Occipital lobe (tissue), 2 donors: Measurements from ENCODE around the gene FGF2. TPM values are rescaled to one million over a fixed set of nuclear protein-coding genes. Genes with fewer than 3 reads are reported as not detected.
"Not testable (repeated sequence)": the region's sequence is repeated elsewhere in the genome, so short reads cannot be mapped to it uniquely, and the experiment has no call there.

ENCODE experiments used
- DNase-seq: peaks from one replicate; lab custom pipeline; 2025; lab: John Stamatoyannopoulos, UW
- total RNA-seq: library from RNA; depleted of rRNA; stranded (reverse); fragments of >200 nt; gene quantifications from one replicate; pipeline ENCODE4 v1.2.3, GENCODE V29; 2014

Gene FGF2
- total RNA-seq, result 9.8 TPM

GRCh38 chr4:122826553-122827257 is at the start of gene FGF2:
Gene FGF2 (plus strand): TSS chr4:122826831. CDS start chr4:122827175, 344 bp downstream.
- peak; percentile 11 for DNase-seq

- DNase-seq, result no peak
Observed at GRCh38 chr4:122776916-122777315, 49.7 kb upstream of the FGF2 start.

DNA sequence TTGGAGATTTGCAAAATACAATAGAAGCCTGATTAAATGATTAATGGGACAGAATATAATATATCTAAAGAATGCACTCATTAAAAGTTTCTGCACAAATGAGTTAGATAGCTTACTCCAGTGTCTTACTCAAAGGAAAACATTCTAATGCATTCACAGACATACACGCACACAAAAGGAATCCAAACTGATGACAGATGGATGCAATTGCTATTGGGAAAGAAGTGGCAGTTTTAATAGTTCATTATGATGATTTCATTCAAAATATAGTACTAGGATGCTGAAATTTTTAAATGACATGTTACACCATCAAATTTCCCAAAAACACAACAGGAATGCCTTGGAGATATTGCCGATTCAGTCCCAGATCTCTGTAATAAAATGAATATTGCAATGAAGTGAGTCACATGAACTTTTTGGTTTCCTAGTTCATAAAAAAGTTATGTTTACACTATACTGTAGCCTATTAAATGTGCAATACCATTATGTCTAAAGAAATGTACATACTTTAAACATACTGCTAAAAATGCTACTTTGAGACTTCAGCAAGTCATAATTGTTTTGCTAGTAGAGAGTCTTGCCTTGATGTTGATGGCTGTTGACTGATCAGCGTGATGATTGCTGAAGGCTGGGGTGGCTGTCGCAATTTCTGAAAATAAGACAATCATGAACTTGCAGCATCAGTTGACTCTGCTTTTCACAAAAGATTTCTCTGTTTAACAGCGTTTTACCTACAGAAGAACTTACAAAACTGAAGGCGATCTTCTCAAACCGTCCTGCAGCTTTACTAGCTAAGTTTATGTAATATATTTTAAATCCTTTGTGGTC is 48.6 kb upstream of the FGF2 start:
- no peak for DNase-seq

DNA sequence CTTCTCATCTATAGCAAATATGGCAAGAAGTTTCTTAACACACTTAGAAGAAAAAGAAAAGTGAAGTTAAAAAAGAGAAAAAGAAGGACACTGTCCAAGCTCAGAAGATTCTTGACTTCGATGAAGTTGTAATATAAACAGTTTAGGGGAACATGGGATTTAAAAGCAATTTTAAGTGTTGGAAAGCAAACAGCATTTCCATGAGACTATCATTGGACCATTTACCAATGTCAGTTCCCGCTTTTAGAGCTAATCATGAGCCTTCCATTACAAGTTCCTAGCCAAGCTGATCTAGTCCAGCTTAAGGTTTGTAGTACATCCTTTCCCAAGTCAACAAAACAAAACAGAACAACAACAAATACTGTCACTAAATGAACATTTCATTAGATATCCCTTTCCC is 45.1 kb upstream of the FGF2 start:
- DNase-seq, result no peak

GRCh38 chr4:122783301-122784215 is 43.1 kb upstream of the FGF2 start:
- no peak for DNase-seq

DNA sequence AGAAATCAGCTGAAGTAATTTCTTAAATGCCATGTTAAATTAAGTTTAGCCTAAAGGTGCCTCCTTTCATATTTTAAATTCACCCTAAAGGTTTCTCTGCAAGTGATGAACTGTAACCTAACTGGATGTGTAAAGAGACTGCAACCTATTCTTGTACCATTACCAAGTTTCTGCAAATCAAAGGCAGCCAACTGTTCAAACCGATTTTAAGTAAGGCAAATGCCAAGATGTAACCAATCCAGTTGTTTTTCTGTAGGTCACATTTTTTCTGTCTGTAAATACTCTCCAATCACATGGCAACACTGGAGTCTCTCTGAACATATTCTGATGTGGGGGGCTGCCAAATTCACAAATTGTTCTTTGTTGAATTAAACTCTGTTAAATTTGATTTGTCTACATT is 42.4 kb upstream of the FGF2 start:
- DNase-seq, result no peak

- no peak for DNase-seq
Observed at GRCh38 chr4:122785099-122785498, 41.5 kb upstream of the FGF2 start.

DNA sequence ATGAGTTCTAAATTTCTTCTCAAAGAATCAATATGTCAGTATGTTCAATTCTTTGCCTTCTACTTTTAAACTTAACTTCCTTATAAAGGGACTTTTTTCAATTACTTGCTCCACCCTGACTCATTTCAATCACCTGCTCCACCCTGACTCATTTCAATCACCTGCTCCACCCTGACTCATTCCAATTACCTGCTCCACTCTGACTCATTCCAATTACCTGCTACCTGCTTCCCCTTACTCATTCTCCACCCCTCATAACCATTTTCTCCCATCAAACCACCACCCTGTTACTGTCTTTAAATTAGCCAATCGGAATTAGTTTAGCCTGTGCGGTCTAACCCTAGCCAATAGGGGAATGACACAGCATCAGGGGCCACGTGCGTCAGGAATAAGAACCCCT is 40.3 kb upstream of the FGF2 start:
- not testable (repeated sequence) for DNase-seq

DNA sequence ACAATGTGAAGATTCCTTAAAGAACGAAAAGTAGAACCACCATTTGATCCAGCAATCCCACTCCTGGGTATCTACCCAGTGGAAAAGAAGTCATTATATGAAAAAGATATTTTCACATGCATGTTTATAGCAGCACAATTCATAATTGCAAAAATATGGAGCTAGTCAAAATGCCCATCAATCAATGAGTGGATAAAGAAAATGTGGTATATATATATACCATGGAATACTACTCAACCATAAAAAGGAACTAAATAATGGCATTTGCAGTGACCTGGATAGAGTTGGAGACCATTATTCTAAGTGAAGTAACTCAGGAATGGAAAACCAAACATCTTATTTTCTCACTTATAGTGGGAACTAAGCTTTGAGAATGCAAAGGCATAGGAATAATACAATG is 39.7 kb upstream of the FGF2 start:
- DNase-seq, result not testable (repeated sequence)

DNA sequence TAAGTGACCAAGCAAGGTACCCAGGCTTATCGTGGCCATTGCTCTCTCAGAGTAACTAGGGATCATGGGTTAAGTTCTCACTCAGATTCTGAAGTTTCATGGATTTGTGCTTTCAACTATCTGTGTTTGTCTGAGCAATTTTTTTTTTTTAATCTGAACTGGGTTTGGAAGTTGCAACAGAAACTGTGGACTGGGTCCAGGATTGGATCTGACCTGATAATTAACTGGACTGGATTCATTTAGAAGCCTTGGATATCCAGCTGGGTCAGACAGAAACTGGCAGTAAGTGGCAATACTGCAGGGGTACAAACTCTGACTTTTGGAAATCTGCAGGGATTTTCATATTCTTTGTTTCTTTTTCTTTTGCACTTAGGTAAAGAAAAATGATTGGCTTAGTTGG is 38.7 kb upstream of the FGF2 start:
- no peak for DNase-seq

DNA sequence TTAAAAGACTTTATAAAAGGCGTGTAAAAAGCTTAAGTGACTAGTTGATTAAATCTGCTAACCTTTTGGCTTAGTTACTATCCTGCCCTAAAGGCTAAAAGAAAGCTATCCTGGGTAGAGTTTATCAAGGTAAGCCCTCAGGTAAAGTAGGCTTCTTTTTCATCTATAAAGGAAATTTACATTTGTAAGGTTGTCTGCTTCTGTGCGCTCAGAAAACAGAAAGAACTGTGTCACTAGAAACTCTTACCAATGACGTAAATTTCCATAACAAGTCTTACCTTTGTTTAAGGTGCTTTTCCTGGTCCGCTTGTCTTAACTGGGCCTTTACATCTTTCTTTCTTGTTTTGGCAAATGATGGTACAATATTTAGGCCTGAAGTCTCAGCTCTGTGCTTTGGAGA is 37.7 kb upstream of the FGF2 start:
- DNase-seq, result no peak

GRCh38 chr4:122793811-122794210 is 32.8 kb upstream of the FGF2 start:
- DNase-seq, result no peak

DNA sequence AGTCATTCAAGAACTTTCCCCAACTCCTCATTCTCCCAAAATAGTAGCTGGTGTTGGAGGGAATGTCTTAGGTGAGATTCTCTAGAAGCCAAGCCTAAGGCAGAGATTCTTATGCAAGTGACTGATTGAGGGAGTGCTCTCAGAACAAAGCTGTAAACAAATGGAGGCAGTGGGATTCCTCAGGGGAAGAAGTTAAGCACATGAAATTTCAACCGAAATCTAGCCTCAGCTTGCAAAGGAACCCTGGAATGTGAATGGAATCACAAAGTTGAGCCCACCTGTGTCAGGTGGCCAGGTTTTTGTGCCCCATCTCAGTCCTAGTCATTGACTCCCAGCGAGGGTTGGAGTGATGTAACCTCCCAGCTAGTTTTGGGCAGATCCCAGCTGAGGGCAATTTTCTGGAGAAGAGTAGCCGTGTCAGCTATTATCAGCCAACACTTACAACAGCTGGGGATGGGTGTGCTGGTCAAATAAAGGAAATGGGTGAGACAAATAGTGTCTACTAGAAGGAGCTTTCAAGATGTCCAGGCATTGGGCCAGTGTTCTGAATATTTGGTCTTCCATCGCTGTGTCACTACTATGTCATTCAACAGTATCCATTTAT is 29.7 kb upstream of the FGF2 start:
- DNase-seq, result no peak

DNA sequence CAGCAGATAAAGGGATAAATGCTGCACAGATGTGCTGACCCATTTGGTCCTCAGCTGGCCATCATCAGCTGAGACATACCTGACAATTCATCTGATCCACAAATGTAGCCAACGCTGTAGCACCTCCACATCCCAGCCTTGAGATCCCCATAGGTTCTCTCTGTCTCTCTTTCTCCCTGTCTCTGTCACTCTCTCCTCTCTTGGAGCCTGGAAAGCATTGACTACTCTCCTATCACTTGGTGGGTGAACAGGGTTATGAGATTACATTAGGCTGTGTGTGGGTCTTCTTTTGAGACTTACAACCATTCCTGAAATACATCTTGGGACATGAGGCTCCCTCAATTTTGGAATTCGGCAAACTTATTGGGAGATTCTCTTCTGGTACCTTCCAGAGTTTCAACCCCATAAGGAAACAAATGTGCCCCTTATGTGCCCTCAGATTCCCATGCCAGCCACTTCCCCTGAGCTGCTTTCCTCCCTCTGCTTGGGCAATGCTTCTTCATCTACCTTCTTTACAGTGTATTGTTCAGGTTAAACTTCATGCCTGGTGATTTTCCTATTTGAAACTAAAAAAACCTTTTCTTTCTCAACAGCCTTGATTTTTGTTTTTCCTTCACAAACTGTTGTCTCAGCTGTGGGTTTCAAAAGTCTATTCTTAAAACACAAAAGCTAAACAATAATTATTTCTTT is 29.1 kb upstream of the FGF2 start:
- DNase-seq, result no peak

- DNase-seq, result no peak
Observed at GRCh38 chr4:122798101-122798500, 28.5 kb upstream of the FGF2 start.

- DNase-seq, result no peak
Observed at GRCh38 chr4:122798917-122799316, 27.7 kb upstream of the FGF2 start.

GRCh38 chr4:122803788-122804208 is 22.8 kb upstream of the FGF2 start:
- DNase-seq, result no peak

DNA sequence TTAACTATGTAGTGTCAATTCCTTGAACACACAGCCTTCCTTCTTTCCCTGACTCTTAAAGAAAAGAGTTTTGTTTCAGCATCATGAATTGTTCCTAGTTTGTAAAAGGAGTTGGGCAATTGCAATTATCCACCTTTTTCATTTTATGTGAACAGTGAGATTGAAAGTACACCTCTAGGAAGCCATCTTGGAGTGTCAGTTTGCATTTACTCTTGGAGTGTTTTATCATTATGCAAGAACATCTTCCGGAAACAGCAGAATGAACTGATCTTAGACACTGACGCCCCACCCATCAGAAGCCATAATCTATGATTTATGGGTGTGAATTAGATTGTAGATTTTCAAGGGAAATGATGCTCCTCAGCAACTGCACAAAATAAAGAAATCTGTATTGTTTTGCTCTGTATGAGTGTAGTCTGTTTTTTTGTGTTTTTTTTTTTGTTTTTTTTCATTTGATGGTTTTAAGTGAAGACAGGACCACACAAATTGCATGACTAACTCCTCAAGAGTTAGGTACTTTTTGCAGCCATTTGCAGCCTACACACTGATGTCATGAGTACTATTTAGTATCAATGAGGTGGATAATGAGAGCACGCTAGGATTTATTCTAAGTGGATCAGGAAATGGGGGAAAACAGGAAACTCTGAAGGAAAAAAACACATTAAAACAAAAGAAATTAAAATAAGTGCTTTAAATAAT is 19.5 kb upstream of the FGF2 start:
- no peak for DNase-seq

GRCh38 chr4:122810669-122811068 is 16.0 kb upstream of the FGF2 start:
- no peak for DNase-seq

DNA sequence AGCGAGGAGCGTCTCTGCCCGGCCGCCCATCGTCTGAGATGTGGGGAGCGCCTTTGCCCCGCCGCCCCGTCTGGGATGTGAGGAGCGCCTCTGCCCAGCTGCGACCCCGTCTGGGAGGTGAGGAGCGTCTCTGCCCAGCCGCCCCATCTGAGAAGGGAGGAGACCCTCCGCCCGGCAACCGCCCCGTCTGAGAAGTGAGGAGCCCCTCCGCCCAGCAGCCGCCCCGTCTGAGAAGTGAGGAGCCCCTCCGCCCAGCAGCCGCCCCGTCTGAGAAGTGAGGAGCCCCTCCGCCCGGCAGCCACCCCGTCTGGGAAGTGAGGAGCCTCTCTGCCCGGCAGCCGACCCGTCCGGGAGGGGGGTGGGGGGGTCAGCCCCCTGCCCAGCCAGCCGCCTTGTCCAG is 14.8 kb upstream of the FGF2 start:
- not testable (repeated sequence) for DNase-seq
